Liver (tissue), 3 donors: ENCODE data around the gene COLEC11.

Experiments used
- CTCF ChIP-seq: fragments of 150-350 bp; IDR thresholded peaks from 2 replicates; pipeline ENCODE4 v1.5.1; 2017; ENCODE audit warnings: improper control_type of control experiment, low read depth, low read length; ENCODE audit not compliant: missing input control
- REST ChIP-seq: IDR thresholded peaks from 2 replicates; pipeline ENCODE4 v1.6.1; 2016; ENCODE audit warnings: antibody characterized with exemption, mild to moderate bottlenecking
- TAF1 ChIP-seq: conservative IDR thresholded peaks from 2 replicates; pipeline ENCODE4 v1.6.1; 2016; ENCODE audit warnings: antibody characterized with exemption, mild to moderate bottlenecking
- donor health status: healthy.
- donor health status: healthy.

- TF ChIP-seq TAF1 (no peak), CTCF (no peak), REST (no peak)
Observed at GRCh38 chr2:3655871-3656761, 61.2 kb downstream of the COLEC11 start.
